Inflammatory macrophage treated with lipopolysaccharide for 1 hour (primary cell): ENCODE data around the gene UBASH3A.

Experiments used
- DNase-seq, 2 donors: peaks; one replicate each; pipeline ENCODE4 v3.0.0-alpha.2; 2020 to 2022

UBASH3A gene

DNA sequence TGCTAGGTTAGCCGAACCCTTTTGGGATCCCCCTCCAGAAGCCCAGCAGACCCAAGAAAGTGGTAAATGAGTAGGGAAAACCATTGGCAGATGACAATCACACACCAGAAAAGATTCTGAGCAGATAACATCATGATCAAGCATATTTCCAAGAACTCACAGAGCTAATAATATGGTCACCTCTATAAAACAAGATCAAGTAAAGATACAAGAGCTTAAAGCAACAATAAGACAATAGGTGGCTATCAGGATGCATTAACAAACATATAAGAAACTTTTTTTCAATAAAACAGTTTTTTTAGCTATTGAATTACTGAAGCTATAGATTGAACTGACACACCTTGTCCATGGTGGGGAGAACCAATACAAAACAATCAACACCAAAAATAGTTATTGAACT, 29.0 kb downstream of the UBASH3A start:
- no peak for DNase-seq

DNA sequence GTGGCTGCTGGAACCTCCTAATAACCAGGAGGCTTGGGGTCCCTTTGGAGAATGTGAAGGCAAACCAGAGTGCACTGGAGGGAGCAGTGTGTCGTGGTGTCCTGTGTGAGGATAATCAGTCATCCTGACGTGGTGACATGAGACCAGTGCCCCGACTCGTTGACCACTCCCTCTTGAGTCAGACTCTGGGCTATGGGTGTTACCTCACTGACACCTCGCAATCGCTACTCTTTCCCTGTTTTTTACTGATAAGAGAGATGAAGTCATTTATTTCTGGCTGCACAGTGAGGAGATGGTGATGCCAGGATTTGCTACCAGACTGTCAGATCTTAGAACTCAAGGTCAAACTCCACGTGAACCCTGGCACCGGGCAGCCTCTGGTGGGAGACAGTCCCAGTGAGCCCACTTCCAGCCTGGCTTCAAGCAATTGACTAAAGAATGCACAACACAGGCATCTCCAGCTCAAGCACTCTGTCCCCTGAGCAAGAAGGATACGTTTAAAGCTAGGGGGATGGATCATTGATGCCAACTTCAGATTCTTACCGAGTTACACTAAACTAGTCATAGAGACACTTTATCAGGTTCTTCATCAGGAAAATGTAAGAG, 30.3 kb downstream of the UBASH3A start:
- peak in 1 of 2 donors; percentile 54 for DNase-seq

DNA sequence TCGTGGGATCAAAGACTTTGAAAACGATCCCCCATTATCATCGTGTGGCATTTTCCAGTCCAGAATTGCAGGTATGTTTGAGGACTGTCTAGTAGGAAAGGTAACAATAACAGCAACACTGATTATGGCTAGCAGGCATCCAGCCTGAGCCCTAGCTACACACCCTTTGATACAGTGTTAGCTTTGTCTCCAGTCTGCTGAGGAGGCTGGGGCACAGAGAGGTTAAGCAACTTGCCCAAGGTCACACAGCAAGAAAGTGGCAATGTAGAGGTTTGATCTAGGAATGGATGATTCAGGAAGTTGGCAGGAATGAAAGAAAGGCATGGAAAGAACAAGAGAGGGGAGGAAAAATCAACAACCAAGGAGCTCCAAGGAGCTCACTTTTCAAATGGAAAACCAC, 31.2 kb downstream of the UBASH3A start:
- no peak for DNase-seq

DNA sequence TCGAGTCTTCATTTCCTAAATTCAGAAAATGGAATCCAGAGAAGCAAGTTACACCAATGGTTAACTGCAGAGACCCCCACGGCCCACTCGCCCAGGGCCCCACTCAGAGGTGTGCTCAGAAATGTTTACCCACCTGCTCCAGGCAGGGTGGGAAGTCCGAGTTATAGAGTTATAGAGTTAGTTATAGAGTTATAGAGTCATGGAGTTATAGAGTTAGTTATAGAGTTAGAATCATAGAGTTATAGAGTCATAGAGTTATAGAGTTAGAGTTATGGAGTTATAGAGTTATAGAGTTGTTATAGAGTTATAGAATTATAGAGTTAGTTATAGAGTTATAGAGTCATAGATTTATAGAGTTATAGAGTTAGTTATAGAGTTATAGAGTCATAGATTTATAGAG, 31.7 kb downstream of the UBASH3A start:
- no peak for DNase-seq

GRCh38 chr21:42435833-42436232, 32.1 kb downstream of the UBASH3A start:
- DNase-seq: no peak

DNA sequence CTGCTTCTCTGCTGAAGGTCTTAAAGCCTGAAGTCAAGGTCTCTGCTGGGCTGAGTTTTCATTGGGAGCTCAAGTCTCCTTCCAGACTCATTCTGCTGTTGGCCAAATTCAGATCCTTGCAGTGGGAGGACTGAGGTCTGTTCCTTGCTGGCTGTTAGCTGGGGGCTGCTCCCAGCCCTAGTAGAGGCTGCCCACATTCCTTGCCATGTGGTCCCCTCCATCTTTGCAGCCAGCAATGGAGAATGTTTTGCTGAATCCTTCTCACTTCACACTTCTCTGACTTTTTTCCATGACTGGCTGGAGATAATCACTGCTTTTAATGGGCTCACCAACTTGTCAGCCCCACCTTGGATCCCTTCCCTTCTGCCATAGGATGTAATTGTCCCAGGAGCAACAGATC, 33.2 kb downstream of the UBASH3A start:
- no peak for DNase-seq

DNA sequence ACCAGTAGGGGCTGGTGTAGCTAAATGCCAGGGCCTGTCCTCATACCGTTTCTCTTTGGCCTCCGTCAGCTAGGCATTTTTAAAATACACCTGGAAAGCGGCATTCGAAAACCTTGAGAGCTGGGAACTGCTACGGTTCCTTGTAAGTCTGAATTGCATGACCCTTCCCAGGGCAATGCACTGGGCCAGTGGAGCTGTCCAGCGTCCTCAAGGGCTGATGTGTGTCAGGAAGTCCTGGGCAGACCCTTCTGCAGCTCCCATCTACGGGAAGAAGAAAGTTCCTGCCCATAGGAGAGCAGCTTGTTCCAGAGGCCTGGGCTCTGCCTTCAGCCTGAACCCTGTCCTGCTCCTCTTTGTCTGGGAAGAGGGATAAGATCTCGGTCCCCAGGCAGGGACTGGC, 34.1 kb downstream of the UBASH3A start:
- DNase-seq: no peak

DNA sequence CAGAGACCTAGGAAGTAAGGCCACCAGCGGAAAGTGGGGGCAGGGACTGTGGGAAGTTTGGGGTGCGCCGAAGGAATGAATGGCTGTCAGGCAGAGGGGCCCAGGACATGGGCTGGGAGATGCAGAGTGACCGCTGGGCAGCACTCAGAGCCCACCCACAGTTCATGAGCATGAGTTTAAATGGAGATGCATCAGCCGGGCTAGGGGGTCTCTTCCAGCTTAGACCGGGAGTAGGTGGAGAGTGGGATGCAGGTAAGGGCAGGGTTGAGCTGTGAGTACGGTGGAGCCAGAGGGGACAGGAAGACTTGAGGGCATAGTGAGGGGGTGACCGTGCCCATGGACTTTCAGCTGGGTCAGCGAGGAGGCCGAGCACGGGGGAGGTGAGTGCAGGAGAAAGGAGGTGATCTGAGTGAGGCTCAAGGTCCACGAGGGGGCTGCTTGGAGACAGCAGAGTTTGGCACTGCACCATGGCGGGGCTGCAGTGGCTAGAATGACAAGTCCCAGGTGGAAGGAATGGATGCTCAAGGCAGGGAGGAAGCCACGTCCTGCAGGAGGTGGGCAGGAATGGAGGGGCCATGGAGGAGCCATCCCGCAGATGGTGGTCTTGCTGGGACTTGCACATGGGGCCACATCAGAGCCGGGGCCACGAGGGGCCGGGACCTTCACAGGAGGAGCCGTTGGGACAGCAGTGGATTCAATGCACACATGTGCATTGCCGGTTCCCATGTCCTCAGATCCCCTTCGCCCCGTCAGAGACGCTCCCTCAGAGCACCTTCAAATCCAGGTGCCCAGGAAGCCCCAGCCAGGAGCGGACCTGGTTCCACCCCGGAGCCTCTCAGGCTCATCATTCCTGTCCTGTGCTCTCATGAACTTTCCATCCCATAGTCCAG, 34.9 kb downstream of the UBASH3A start:
- no peak for DNase-seq

DNA sequence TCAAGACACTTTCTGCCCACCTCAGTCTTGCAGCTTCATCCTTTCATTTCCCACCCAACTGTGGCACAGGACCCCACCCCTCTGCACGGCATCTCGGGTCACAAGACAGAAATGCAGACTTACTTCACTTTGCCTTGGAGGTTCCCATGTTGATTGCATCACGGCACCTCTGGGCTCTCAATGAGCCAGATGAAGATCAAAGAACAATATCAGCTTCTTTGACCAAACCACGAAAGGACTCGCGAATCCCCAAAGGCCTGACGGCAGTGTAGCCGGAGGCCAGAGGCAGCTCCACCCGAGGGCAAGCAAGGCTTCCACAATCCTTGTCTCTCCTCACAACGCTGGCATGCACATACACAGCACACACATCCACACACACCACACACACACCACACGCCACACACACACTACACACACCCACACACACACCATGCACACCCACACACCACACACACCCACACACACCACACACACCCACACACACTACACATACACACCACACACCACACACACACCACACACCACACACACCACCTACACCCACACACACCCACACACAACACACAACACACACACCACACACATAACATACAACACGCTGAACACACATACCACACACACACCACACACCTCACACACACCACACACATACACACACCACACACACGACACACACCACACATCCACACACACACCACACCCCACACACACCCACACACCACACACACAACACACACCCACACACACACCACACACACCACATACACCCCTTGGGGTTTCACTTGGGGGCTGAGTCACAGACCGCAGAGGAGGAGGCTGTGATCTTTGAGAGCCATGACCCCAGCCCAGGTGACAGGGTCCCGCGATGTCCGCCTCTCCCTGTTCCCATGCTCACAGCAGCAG, 35.8 kb downstream of the UBASH3A start:
- no peak for DNase-seq

DNA sequence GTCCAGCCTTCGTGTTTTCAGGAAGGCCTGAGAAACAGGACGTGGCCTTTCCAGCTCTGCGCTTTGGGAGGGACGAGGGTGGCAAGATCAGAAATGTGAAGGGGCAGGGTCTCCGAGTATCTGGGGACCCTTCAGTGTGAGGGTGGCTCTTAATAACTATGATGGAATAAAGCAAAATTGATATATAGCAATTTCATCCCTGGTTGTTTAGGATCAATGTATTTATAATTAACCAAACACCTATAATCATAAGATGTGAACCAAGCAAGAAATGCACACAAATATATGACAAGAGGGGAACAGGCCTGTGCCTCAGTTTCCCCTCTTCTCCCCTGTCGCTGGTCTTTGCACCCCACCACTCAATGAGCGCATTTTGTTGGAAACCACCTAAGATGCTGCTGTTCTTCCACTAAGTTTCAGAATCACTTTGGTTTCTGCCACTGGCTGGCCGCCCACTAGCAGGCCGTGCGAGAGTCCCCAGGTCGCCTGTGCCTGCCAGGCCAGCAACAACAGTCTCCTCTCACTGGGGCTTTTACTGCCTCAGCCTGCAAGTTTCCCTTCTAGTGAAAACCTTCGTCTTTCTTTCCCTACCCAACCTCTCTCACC, 36.6 kb downstream of the UBASH3A start:
- no peak for DNase-seq

GRCh38 chr21:42441963-42442362, 38.3 kb downstream of the UBASH3A start:
- no peak for DNase-seq

GRCh38 chr21:42443181-42443785, 39.6 kb downstream of the UBASH3A start:
- DNase-seq: no peak

- no peak for DNase-seq
Measured at GRCh38 chr21:42443876-42444744, 40.4 kb downstream of the UBASH3A start.

DNA sequence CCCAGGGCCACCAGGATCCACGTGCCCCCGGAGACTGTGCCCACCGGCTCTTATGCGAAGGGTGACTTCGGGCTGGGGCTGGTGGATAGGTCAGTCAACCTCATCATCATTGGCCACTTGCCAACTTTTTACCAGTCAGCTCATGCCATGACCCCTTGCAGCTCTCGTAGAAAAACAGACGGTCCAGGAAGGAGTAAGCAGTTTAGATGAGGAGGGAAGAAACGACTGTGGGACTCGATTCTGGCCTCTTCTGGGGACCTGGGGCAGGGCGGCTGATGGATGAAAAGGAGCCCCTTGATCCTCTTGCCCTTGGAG, 41.0 kb downstream of the UBASH3A start:
- no peak for DNase-seq

GRCh38 chr21:42445311-42445710, 41.6 kb downstream of the UBASH3A start:
- DNase-seq: no peak

- no peak for DNase-seq
Measured at GRCh38 chr21:42446531-42446930, 42.8 kb downstream of the UBASH3A start.

- no peak for DNase-seq
Measured at GRCh38 chr21:42447182-42447581, 43.5 kb downstream of the UBASH3A start.

GRCh38 chr21:42447732-42448131, 44.0 kb downstream of the UBASH3A start:
- no peak for DNase-seq

GRCh38 chr21:42448686-42449085, 45.0 kb downstream of the UBASH3A start:
- DNase-seq: no peak

GRCh38 chr21:42451941-42452340, 48.2 kb downstream of the UBASH3A start:
- DNase-seq: no peak

- DNase-seq: no peak
Measured at GRCh38 chr21:42452401-42453223, 48.9 kb downstream of the UBASH3A start.
